Measurements from ENCODE around the gene NUAK2. TPM values are rescaled to one million over a fixed set of nuclear protein-coding genes. Genes with fewer than 3 reads are reported as not detected.
A peak's percentile ranks its signal among the peaks of the same experiment; 100 is the strongest.

NUAK2 gene
- total and polyA plus RNA-seq, 4 donors = 1.3 to 2.4 (median 2.1) TPM

DNA sequence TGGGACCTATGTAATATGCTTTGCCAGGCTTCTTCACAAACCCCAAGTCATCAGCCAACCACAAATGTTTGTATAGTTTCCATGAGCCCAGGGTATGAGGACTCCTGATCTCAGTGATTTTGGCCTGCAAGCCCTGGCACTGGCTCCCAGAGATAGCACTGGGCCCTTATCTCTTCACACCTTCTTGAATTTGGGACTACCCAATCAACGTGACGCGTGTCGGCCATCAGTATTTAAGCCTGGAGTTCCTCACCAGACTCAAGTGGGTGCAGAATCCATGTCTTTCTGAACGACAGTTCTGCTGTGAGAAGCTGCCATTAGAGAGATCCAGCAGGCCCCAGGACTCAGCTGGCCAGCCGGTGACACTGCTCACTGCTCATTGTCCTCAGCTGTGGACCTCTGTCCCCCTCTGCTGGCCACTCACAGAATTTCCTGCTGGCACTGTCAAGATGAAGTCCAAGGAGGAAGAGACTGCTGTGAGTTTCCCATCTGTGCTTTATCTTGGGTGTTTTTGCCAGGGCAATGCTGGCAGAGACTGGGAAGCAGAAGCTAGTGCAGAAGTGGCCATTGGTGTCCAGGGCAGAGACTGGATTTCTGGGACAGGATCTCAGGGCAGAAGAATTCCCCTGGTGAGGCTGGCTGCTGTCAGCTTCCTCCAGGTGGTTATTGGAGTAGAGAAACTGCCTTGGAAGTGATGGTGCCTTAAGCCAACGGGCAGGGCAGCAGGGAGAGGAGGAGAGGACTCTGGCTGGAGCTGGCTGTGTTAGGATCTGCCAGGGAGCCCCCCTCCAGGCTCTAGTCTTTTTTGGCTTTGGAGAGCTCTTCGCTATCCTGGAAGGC lies 65.4 kb downstream of the NUAK2 start:
- 29% methylated on average over 8 of the region's 8 CpGs for WGBS
- H3K9me3 ChIP-seq (ENCODE audit: control insufficient read depth in 4 of 4, low read length in 3 of 4) = no peaks in the 10 kb centered on the region
- no peak overlapping the region for H3K4me3 ChIP-seq (ENCODE audit: low read depth in 1 of 3, low read length in 3 of 3)
- H3K27ac ChIP-seq (ENCODE audit: low read depth in 1 of 2, low read length in 2 of 2) = no peak overlapping the region
- DNase-seq (ENCODE audit: low spot score) = peak; percentile 88
- H3K4me1 ChIP-seq (ENCODE audit: control insufficient read depth in 4 of 4, insufficient read depth in 4 of 4, low read length in 3 of 4) = peaks cover 0 to 2% (median 0%) of the 10 kb centered on the region in 4 donors
- TF ChIP-seq NR2F2 (IDR thresholded peaks at IDR 0.05) (no peak), YY1 (IDR thresholded peaks at IDR 0.05) (no peak), SP1 (IDR thresholded peaks at IDR 0.05) (no peak), EGR1 (IDR thresholded peaks at IDR 0.05; ENCODE audit: low read depth in 2 of 2) (no peak), GABPA (IDR thresholded peaks at IDR 0.05 in 1 of 2, conservative IDR thresholded peaks at IDR 0.05 in 1 of 2) (no peak), FOXA2 (IDR thresholded peaks at IDR 0.05) (no peak), HNF4A (conservative IDR thresholded peaks at IDR 0.05) (no peak), TAF1 (conservative IDR thresholded peaks at IDR 0.05) (no peak), RAD21 (IDR thresholded peaks at IDR 0.05) (peak; percentile 99 to 100), JUND (IDR thresholded peaks at IDR 0.05) (no peak), HNF4G (IDR thresholded peaks at IDR 0.05) (no peak), RXRA (IDR thresholded peaks at IDR 0.05) (peak in 1 of 2 donors; percentile 10), FOXA1 (IDR thresholded peaks at IDR 0.05) (no peak)
- TF ChIP-seq, protein P1, sequence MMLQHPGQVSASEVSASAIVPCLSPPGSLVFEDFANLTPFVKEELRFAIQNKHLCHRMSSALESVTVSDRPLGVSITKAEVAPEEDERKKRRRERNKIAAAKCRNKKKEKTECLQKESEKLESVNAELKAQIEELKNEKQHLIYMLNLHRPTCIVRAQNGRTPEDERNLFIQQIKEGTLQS (IDR thresholded peaks at IDR 0.05) = no peak
- TF ChIP-seq, protein P2, sequence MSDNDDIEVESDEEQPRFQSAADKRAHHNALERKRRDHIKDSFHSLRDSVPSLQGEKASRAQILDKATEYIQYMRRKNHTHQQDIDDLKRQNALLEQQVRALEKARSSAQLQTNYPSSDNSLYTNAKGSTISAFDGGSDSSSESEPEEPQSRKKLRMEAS (IDR thresholded peaks at IDR 0.05) = no peak
- TF ChIP-seq, protein P3, sequence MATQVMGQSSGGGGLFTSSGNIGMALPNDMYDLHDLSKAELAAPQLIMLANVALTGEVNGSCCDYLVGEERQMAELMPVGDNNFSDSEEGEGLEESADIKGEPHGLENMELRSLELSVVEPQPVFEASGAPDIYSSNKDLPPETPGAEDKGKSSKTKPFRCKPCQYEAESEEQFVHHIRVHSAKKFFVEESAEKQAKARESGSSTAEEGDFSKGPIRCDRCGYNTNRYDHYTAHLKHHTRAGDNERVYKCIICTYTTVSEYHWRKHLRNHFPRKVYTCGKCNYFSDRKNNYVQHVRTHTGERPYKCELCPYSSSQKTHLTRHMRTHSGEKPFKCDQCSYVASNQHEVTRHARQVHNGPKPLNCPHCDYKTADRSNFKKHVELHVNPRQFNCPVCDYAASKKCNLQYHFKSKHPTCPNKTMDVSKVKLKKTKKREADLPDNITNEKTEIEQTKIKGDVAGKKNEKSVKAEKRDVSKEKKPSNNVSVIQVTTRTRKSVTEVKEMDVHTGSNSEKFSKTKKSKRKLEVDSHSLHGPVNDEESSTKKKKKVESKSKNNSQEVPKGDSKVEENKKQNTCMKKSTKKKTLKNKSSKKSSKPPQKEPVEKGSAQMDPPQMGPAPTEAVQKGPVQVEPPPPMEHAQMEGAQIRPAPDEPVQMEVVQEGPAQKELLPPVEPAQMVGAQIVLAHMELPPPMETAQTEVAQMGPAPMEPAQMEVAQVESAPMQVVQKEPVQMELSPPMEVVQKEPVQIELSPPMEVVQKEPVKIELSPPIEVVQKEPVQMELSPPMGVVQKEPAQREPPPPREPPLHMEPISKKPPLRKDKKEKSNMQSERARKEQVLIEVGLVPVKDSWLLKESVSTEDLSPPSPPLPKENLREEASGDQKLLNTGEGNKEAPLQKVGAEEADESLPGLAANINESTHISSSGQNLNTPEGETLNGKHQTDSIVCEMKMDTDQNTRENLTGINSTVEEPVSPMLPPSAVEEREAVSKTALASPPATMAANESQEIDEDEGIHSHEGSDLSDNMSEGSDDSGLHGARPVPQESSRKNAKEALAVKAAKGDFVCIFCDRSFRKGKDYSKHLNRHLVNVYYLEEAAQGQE (IDR thresholded peaks at IDR 0.05) = no peak
- TF ChIP-seq, protein P4, sequence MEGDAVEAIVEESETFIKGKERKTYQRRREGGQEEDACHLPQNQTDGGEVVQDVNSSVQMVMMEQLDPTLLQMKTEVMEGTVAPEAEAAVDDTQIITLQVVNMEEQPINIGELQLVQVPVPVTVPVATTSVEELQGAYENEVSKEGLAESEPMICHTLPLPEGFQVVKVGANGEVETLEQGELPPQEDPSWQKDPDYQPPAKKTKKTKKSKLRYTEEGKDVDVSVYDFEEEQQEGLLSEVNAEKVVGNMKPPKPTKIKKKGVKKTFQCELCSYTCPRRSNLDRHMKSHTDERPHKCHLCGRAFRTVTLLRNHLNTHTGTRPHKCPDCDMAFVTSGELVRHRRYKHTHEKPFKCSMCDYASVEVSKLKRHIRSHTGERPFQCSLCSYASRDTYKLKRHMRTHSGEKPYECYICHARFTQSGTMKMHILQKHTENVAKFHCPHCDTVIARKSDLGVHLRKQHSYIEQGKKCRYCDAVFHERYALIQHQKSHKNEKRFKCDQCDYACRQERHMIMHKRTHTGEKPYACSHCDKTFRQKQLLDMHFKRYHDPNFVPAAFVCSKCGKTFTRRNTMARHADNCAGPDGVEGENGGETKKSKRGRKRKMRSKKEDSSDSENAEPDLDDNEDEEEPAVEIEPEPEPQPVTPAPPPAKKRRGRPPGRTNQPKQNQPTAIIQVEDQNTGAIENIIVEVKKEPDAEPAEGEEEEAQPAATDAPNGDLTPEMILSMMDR (IDR thresholded peaks at IDR 0.05; ENCODE audit: low read depth, low read length, missing input control) = peak; percentile 100
- TF ChIP-seq, protein P5, sequence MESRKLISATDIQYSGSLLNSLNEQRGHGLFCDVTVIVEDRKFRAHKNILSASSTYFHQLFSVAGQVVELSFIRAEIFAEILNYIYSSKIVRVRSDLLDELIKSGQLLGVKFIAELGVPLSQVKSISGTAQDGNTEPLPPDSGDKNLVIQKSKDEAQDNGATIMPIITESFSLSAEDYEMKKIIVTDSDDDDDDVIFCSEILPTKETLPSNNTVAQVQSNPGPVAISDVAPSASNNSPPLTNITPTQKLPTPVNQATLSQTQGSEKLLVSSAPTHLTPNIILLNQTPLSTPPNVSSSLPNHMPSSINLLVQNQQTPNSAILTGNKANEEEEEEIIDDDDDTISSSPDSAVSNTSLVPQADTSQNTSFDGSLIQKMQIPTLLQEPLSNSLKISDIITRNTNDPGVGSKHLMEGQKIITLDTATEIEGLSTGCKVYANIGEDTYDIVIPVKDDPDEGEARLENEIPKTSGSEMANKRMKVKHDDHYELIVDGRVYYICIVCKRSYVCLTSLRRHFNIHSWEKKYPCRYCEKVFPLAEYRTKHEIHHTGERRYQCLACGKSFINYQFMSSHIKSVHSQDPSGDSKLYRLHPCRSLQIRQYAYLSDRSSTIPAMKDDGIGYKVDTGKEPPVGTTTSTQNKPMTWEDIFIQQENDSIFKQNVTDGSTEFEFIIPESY (IDR thresholded peaks at IDR 0.05) = no peak
- H3K27me3 ChIP-seq (ENCODE audit: control insufficient read depth in 4 of 4, insufficient read depth in 4 of 4, low read length in 3 of 4) = peaks cover 0 to 2% (median 0%) of the 10 kb centered on the region in 4 donors
- no peak overlapping the region for H3K9ac ChIP-seq (ENCODE audit: low read depth in 1 of 2, low read length in 2 of 2)
- no peaks in the 10 kb centered on the region for H3K36me3 ChIP-seq (ENCODE audit: control insufficient read depth in 4 of 4, insufficient read depth in 3 of 4, low read depth in 1 of 4, low read length in 3 of 4)

Small RNA genes within 50 kb of the gene (small RNA-seq; reads per million reads assigned to genes)
- not detected for gene SNRPGP10

Other genes starting within 250 kb of the NUAK2 start
- 1 to 10 TPM in 1 of 2 donors, under 1 TPM in 1; 0.98 to 2.8 TPM for gene TMEM81, start 237.3 kb downstream of the NUAK2 start, total RNA-seq
- under 1 TPM; 0.78 to 0.81 TPM for gene TMEM81, start 237.3 kb downstream of the NUAK2 start, polyA plus RNA-seq
- gene RBBP5, start 199.8 kb downstream of the NUAK2 start, total RNA-seq = 10 to 100 TPM; 11.6 to 12.0 TPM
- 1 to 10 TPM; 4.6 to 5.3 TPM for gene RBBP5, start 199.8 kb downstream of the NUAK2 start, polyA plus RNA-seq
- gene DSTYK, start 110.0 kb downstream of the NUAK2 start, total RNA-seq = 1 to 10 TPM; 4.1 to 9.9 TPM
- 1 to 10 TPM; 1.5 to 1.9 TPM for gene DSTYK, start 110.0 kb downstream of the NUAK2 start, polyA plus RNA-seq
- gene TMCC2, start 93.8 kb downstream of the NUAK2 start, total RNA-seq = 100 to 1,000 TPM in 1 of 2 donors, under 1 TPM in 1; 0.25 to 452 TPM
- under 1 TPM; 0.06 to 0.17 TPM for gene TMCC2, start 93.8 kb downstream of the NUAK2 start, polyA plus RNA-seq
- gene KLHDC8A, start 35.2 kb upstream of the NUAK2 start, total RNA-seq = under 1 TPM in 1 of 2 donors, not detected in 1; 0.05 TPM
- gene KLHDC8A, start 35.2 kb upstream of the NUAK2 start, polyA plus RNA-seq = under 1 TPM in 1 of 2 donors, not detected in 1; 0.02 TPM
- gene LEMD1, start 100.3 kb upstream of the NUAK2 start, total RNA-seq = not detected
- gene LEMD1, start 100.3 kb upstream of the NUAK2 start, polyA plus RNA-seq = not detected
- not detected for gene BLACAT1, start 134.3 kb upstream of the NUAK2 start, total RNA-seq
- not detected for gene BLACAT1, start 134.3 kb upstream of the NUAK2 start, polyA plus RNA-seq
- gene CDK18, start 182.9 kb upstream of the NUAK2 start, total RNA-seq = 1 to 10 TPM; 3.1 to 3.7 TPM
- 1 to 10 TPM; 2.4 to 3.0 TPM for gene CDK18, start 182.9 kb upstream of the NUAK2 start, polyA plus RNA-seq